HUES6 (cell line): ENCODE measurements around the gene WRAP73.
"Not testable (repeated sequence)": the region's sequence is repeated elsewhere in the genome, so short reads cannot be mapped to it uniquely, and the experiment has no call there.

Experiments used
- H3K27ac ChIP-seq: 2 replicates; pipeline ENCODE4 v1.7.0; 2013; ENCODE audit warnings: low read depth, mild to moderate bottlenecking, low read length, inconsistent platforms
- H3K27me3 ChIP-seq: 2 replicates; pipeline ENCODE4 v1.6.1; 2013; ENCODE audit warnings: low read length; ENCODE audit not compliant: control insufficient read depth, insufficient read depth
- H3K36me3 ChIP-seq: 2 replicates; pipeline ENCODE4 v1.6.1; 2013; ENCODE audit warnings: low read length; ENCODE audit not compliant: control insufficient read depth, insufficient read depth
- H3K4me1 ChIP-seq: 2 replicates; pipeline ENCODE4 v1.6.1; 2013; ENCODE audit warnings: low read length; ENCODE audit not compliant: control insufficient read depth, insufficient read depth
- H3K4me3 ChIP-seq: 2 replicates; pipeline ENCODE4 v1.5.1; 2013; ENCODE audit warnings: low read depth, low read length
- H3K9ac ChIP-seq: one replicate; pipeline ENCODE4 v1.6.1; 2013; ENCODE audit warnings: mild to moderate bottlenecking, low read length
- H3K9me3 ChIP-seq: 2 replicates; pipeline ENCODE4 v1.6.1; 2013; ENCODE audit warnings: low read depth, low read length; ENCODE audit not compliant: control insufficient read depth, insufficient read depth

Gene WRAP73

GRCh38 chr1:3588395-3588794 is 61.5 kb downstream of the WRAP73 start:
- H3K27me3 ChIP-seq, result no peaks in the 10 kb centered on the region
- peaks cover 7% of the 10 kb centered on the region for H3K36me3 ChIP-seq
- peaks cover 17% of the 10 kb centered on the region; the same call in 1 of the 2 replicates for H3K9me3 ChIP-seq
- no peak overlapping the region for H3K27ac ChIP-seq
- peaks cover 16% of the 10 kb centered on the region; the same call in 1 of the 2 replicates for H3K4me1 ChIP-seq
- H3K9ac ChIP-seq, result no peak overlapping the region
- H3K4me3 ChIP-seq, result no peak overlapping the region

- Histone ChIP-seq H3K9ac (no peak overlapping the region), H3K27ac (no peak overlapping the region), H3K4me1 (peaks cover 14% of the 10 kb centered on the region; the same call in 1 of the 2 replicates), H3K4me3 (no peak overlapping the region), H3K9me3 (peaks cover 17% of the 10 kb centered on the region; the same call in 1 of the 2 replicates), H3K36me3 (peaks cover 7% of the 10 kb centered on the region), H3K27me3 (no peaks in the 10 kb centered on the region)
These were observed 62.7 kb downstream of the WRAP73 start for GRCh38 chr1:3586986-3587759.

- Histone ChIP-seq H3K27me3 (no peaks in the 10 kb centered on the region), H3K9me3 (peaks cover 17% of the 10 kb centered on the region; the same call in 1 of the 2 replicates), H3K36me3 (peaks cover 7% of the 10 kb centered on the region), H3K27ac (no peak overlapping the region), H3K4me3 (no peak overlapping the region), H3K9ac (no peak overlapping the region), H3K4me1 (peaks cover 14% of the 10 kb centered on the region; the same call in 1 of the 2 replicates)
These were observed 63.8 kb downstream of the WRAP73 start for GRCh38 chr1:3585940-3586568.

- not testable (repeated sequence) for H3K4me1 ChIP-seq, H3K9ac ChIP-seq, H3K4me3 ChIP-seq, H3K27ac ChIP-seq, H3K36me3 ChIP-seq, H3K27me3 ChIP-seq
- H3K9me3 ChIP-seq, result peaks cover 17% of the 10 kb centered on the region; the same call in 1 of the 2 replicates
These were observed 64.5 kb downstream of the WRAP73 start for GRCh38 chr1:3585353-3585868.

GRCh38 chr1:3584915-3585314 is 65.0 kb downstream of the WRAP73 start:
- Histone ChIP-seq H3K36me3 (peaks cover 7% of the 10 kb centered on the region), H3K27ac (no peak overlapping the region), H3K9me3 (peaks cover 17% of the 10 kb centered on the region; the same call in 1 of the 2 replicates), H3K4me3 (no peak overlapping the region), H3K27me3 (no peaks in the 10 kb centered on the region), H3K9ac (no peak overlapping the region), H3K4me1 (peaks cover 4% of the 10 kb centered on the region; the same call in 1 of the 2 replicates)

- H3K27ac ChIP-seq, H3K4me1 ChIP-seq, H3K9ac ChIP-seq, H3K4me3 ChIP-seq, H3K36me3 ChIP-seq, H3K27me3 ChIP-seq: not testable (repeated sequence)
- peaks cover 17% of the 10 kb centered on the region; the same call in 1 of the 2 replicates for H3K9me3 ChIP-seq
These were observed 66.2 kb downstream of the WRAP73 start for GRCh38 chr1:3583751-3584150.

GRCh38 chr1:3581296-3582036 is 68.4 kb downstream of the WRAP73 start:
- no peak overlapping the region for H3K4me3 ChIP-seq

More at GRCh38 chr1:3581296-3582036, 68.4 kb downstream of the WRAP73 start:
- peaks cover 7% of the 10 kb centered on the region for H3K36me3 ChIP-seq
- no peak overlapping the region for H3K9ac ChIP-seq
- no peaks in the 10 kb centered on the region for H3K27me3 ChIP-seq
- H3K27ac ChIP-seq, result no peak overlapping the region
- no peaks in the 10 kb centered on the region for H3K4me1 ChIP-seq
- H3K9me3 ChIP-seq, result peaks cover 17% of the 10 kb centered on the region; the same call in 1 of the 2 replicates
